Stimulated activated CD8-positive, alpha-beta memory T cell treated with anti-CD3 and anti-CD28 coated beads, Interleukin-2, amount 100 ng/mL, for 1 hour (primary cell): Measurements from ENCODE around the gene CEP350.
"Not testable (repeated sequence)": the region's sequence is repeated elsewhere in the genome, so short reads cannot be mapped to it uniquely, and the experiment has no call there.

Experiments used
- DNase-seq, 2 donors: peaks; one replicate each; pipeline ENCODE4 v3.0.0-alpha.2; 2020; ENCODE audit warnings: low read depth in 2 of 2

The CEP350 gene

DNA sequence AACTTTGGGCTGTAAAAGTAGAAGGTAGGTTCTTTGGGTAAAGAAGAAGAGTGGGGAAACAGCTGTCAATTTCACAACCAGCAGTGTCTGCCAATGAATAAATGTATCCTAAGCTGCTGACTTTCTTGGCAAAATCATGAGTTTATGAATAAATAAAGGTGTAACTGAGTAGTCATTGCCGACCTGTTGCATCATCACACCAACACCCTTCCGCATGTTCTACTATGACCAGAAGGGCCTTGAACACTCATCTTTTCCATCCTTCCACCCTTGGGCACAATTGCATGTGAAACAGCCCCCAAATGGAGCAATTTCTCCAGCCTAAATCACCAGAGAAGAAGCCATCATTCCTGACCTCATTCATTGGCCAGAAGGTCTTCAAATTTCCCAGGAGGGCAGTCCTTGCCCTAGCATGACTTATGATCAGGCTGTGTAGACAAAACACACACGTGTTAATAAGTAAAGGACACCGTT lies 168.9 kb downstream of the CEP350 start:
- DNase-seq: no peak

GRCh38 chr1:180130651-180131050 lies 176.0 kb downstream of the CEP350 start:
- DNase-seq: no peak

- DNase-seq: no peak
Observed at GRCh38 chr1:180131510-180131909, 176.9 kb downstream of the CEP350 start.

GRCh38 chr1:180133193-180133592 lies 178.6 kb downstream of the CEP350 start:
- no peak for DNase-seq

GRCh38 chr1:180133688-180134087 lies 179.1 kb downstream of the CEP350 start:
- DNase-seq: not testable (repeated sequence)

DNA sequence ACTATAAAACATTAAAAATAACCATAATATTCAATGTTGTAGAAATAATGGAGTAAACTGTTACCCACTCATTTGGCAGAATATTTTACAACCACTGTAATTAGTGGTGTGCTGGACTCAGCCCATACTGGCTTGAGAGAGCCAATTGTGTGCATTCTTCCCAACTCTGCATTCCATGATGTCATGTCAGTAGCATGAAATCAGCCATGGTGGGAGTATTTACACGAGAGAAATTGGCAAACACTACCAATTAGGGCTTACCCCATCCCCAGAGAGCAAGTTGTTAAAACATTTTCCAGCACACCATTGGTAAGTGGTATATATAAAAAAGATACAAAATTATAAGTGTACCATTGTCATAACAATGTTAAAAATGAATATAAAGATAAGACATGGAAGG lies 180.9 kb downstream of the CEP350 start:
- no peak for DNase-seq

GRCh38 chr1:180136331-180136967 lies 181.8 kb downstream of the CEP350 start:
- no peak for DNase-seq

- DNase-seq: no peak
Observed at GRCh38 chr1:180136968-180137356, 182.4 kb downstream of the CEP350 start.

DNA sequence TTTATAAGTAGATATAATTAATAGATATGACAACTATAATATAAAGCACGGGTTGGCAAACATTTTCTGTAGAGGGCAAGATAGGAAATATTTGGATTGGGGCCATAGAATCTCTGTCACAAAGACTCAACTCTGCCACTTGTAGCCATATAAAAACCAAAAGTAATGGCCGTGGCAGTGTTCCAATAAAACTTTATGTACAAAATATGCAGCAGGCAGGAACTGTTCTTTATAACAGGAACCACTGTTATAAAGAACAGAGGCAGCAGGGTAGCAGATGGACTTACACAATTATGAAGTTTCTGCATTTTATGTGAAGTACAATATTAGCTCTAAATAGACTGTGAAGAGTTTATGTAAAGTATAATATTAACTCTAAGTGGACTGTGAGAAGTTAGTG lies 183.2 kb downstream of the CEP350 start:
- no peak for DNase-seq

- DNase-seq: no peak
Observed at GRCh38 chr1:180141381-180141934, 186.8 kb downstream of the CEP350 start.

DNA sequence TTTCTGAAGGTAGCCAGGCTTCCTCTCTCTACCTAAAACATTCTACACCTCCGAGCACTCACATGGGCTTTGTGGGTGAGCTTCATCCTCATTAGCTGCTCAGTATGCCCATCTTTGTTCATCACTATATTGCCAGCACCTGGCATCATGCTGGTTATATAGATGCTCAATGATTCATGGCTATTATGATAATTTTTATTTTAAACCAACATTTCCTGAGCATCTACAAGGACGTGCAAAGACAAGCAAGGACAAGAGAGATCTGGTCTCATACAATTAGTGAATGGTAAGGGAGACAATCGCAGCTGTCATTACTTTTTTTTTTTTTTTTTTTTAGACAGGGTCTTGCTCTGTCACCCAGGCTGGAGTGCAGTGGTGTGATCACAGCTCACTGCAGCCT lies 188.7 kb downstream of the CEP350 start:
- DNase-seq: no peak

- DNase-seq: no peak
Observed at GRCh38 chr1:180144659-180145357, 190.2 kb downstream of the CEP350 start.

DNA sequence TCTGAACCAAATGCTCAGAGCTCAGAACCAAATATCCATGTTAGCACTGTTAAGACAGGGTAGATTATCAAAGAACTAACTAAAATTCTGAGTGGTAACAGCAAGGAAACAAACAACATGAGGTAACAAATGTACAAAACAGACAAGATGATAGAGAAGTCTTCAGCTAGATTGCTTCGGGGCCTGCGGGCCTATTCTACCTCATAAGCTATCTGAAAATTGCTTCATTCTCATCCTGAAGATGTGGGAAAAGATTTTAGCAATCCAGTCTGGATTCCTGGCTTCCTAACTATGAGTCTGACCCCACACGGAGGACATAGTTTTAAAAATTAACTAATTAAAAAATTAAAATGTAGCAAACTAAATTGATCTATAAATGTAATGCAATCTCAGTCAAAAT lies 190.8 kb downstream of the CEP350 start:
- no peak for DNase-seq

DNA sequence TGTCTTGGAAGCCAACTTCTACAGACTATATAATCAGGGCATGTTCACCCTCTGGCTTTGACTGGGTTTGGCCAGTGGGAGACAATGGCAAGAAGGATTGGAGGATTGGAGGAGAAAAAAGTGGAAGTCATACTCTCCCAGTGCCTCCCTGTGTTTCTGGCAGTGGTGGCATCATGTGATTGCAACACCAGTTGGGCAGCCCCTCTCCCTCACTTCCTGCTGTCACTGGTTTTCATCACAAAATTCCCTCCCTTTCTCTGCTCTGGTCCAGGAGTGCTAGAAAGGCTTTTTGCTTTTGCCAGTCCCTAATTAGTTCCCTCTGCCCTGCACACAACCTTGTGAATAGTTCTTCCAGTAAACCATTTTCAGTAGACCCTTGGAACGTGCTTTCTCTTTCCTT lies 196.4 kb downstream of the CEP350 start:
- DNase-seq: no peak

- no peak for DNase-seq
Observed at GRCh38 chr1:180151508-180151907, 196.9 kb downstream of the CEP350 start.

- no peak for DNase-seq
Observed at GRCh38 chr1:180152588-180152987, 198.0 kb downstream of the CEP350 start.

GRCh38 chr1:180153032-180153431 lies 198.4 kb downstream of the CEP350 start:
- no peak for DNase-seq

DNA sequence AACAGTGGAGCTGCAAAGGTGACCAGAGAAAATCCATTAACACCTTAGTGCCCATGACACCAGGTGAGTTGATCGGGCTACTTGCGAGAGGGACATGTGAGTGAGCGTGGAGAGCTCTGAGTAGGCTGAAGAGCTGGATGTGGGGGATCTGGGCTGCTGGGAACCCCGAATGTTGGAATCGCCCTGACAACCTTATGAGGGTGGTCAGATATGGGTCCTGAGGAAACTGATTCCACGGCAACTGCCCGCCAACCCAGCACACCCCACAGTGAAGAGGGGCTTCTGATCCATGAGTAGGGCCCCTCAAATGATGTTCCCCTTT lies 199.4 kb downstream of the CEP350 start:
- no peak for DNase-seq

DNA sequence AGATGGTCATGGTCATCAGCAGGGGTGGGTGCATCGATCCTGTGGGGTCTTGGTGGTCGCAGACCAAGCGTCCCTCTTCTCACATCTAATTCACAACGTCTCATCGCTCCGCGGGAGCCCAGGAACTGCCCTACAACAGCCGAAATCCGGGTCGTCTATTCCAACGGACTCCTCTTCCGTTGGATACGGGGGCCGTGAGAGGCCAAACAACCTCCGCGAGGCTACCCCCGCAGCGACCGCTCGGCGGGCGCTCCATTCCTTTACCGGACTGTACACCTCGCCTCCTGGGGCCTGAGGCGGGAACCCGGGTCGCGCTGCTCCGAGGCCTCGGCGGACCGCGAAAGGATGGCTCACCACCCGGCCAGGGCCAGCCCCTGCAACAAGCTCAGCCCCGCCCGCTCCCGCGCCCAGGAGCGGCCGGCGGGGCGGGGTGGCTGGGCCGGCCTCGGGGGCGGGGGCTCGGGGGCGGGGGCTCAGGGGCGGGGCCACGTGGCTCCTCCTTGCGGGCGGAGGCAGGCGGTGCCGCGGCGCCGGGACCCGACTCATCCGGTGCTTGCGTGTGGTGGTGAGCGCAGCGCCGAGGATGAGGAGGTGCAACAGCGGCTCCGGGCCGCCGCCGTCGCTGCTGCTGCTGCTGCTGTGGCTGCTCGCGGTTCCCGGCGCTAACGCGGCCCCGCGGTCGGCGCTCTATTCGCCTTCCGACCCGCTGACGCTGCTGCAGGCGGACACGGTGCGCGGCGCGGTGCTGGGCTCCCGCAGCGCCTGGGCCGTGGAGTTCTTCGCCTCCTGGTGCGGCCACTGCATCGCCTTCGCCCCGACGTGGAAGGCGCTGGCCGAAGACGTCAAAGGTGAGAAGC lies 199.9 kb downstream of the CEP350 start, which contains the start of gene QSOX1:
QSOX1 (plus strand) TSS at position 545 of the 857 bp plus-strand sequence; CDS start at position 584, 39 bp downstream.
- DNase-seq: peak; percentile 72 to 82

DNA sequence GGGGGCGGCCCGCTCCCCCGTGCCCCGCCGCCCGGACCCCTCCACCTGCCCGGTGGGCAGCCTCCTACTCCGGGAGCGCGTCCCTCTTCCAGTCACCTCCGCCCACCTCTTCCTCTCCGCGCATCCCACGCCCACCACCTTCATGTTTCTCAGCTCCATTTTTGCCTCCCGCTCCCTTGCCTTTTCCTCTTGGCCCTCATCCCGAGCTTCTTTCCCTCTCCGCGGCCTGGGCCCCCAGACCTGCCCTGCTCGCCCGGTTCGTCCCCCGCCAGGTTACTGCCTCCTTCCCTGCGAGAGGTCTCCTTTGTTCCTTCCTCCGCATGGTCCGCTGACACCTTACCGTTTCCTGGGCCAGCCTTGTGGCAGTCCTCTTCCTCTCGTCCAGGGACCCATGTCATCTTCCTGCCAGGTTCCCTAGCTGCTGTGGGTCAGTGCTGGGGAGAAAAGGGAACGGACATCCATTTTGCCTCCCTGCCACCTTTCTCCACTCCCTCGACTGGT lies 200.6 kb downstream of the CEP350 start:
- DNase-seq: no peak

DNA sequence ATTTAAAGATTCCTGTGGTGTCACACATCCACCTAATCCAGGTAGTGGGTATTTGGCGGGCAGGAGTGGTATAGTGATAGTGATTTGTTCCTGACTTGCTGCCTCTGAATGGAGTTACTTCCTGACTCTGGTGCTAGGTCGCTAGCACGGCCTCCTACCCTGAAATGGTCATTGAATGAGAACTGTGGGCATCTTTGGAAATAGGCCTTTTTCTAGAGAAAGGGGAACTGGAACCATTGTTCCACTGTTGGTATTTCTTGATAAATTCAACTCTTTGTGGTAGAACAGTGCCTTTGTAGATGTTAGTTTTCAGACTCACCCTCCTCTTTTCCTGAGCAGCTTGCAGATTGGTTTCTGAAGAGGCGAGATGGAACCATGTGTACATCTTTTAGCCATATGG lies 201.6 kb downstream of the CEP350 start:
- no peak for DNase-seq

DNA sequence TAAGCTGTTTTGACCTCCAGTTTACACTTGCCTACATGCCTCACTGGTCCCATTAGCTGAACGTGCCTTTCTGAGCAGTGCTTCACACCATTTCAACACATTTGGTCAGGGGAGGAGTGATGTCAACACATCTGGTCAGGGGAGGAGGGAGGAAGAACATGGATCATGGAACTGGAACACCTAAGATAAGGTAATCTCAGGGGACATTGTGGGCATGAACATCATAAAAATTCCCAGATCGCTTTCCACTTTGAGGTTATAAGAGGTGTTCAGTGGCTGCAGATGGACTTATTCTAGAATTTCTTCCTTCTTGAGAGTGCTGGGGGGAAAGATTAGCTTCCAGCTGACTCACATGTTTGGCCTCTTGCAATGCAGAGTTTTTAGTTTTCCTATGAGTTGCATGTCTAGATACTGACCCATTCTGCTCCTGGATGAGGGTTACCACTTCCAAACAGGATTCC lies 202.1 kb downstream of the CEP350 start:
- DNase-seq: no peak
